CD14-positive monocyte (primary cell): ENCODE data around the gene GALNT18. TPM values are rescaled to one million over a fixed set of nuclear protein-coding genes. Genes with fewer than 3 reads are reported as not detected.

ENCODE experiments used
- DNase-seq, 3 donors: peaks; one replicate each; pipeline ENCODE4 v3.0.0-alpha.2; 2011 to 2022
- H2AFZ ChIP-seq: 2 replicates; pipeline ENCODE4 v1.6.0; 2012; ENCODE audit warnings: mild to moderate bottlenecking, low read depth, low read length, inconsistent platforms; ENCODE audit not compliant: insufficient read depth, poor library complexity, severe bottlenecking
- H3K27ac ChIP-seq, 2 donors: 1 replicate in 1 of 2; 2 replicates in 1 of 2; pipeline ENCODE4 v1.5.1; 2012 to 2013; ENCODE audit warnings: low read length in 2 of 2, control low read depth in 1 of 2, inconsistent platforms in 1 of 2, low read depth in 1 of 2, mild to moderate bottlenecking in 1 of 2
- H3K27me3 ChIP-seq, 2 donors: one replicate each; pipeline versions ENCODE4 v1.6.0 to v1.6.1; 2011 to 2013; ENCODE audit warnings: low read length in 2 of 2; ENCODE audit not compliant: control insufficient read depth in 2 of 2, insufficient read depth in 2 of 2
- H3K36me3 ChIP-seq, 2 donors: replicated peaks in 1 of 2; 1 replicate in 1 of 2; 2 replicates in 1 of 2; pipeline versions ENCODE4 v1.5.1 to v1.6.1; 2012 to 2013; ENCODE audit warnings: low read length in 2 of 2, control low read depth in 1 of 2, inconsistent platforms in 1 of 2, mild to moderate bottlenecking in 1 of 2; ENCODE audit not compliant: insufficient read depth in 2 of 2, control insufficient read depth in 1 of 2
- H3K4me1 ChIP-seq, 2 donors: 1 replicate in 1 of 2; 2 replicates in 1 of 2; pipeline versions ENCODE4 v1.5.1 to v1.6.1; 2012 to 2013; ENCODE audit warnings: low read length in 2 of 2, control low read depth in 1 of 2, inconsistent platforms in 1 of 2, mild to moderate bottlenecking in 1 of 2, moderate library complexity in 1 of 2; ENCODE audit not compliant: insufficient read depth in 2 of 2, control insufficient read depth in 1 of 2
- H3K4me2 ChIP-seq: replicated peaks from 2 replicates; pipeline ENCODE3; 2012; ENCODE audit warnings: low read length, moderate library complexity, mild to moderate bottlenecking; ENCODE audit not compliant: poor library complexity, severe bottlenecking; ENCODE audit errors: extremely low read depth
- H3K4me3 ChIP-seq, 3 experiments: fragments of 200-600 bp in 1 of 3; sonication (generic) in 1 of 3; replicated peaks in 1 of 3; 1 replicate in 2 of 3; 2 replicates in 1 of 3; pipeline ENCODE4 v1.5.1; 2011 to 2013; ENCODE audit warnings: low read length in 3 of 3, mild to moderate bottlenecking in 3 of 3, control low read depth in 2 of 3, low read depth in 2 of 3, inconsistent platforms in 1 of 3, moderate library complexity in 1 of 3
- H3K79me2 ChIP-seq: 2 replicates; pipeline ENCODE4 v1.6.0; 2012; ENCODE audit warnings: mild to moderate bottlenecking, control low read depth, inconsistent platforms, low read length, moderate library complexity; ENCODE audit not compliant: insufficient read depth
- H3K9ac ChIP-seq: 2 replicates; pipeline ENCODE4 v1.6.0; 2017; ENCODE audit warnings: low read length, mild to moderate bottlenecking; ENCODE audit not compliant: insufficient read depth, poor library complexity, severe bottlenecking
- H3K9me3 ChIP-seq, 2 donors: replicated peaks in 1 of 2; 1 replicate in 1 of 2; 2 replicates in 1 of 2; pipeline versions ENCODE4 v1.5.1 to v1.6.1; 2012 to 2013; ENCODE audit warnings: low read length in 2 of 2, control low read depth in 1 of 2; ENCODE audit not compliant: control insufficient read depth in 1 of 2, insufficient read depth in 1 of 2
- H4K20me1 ChIP-seq: 2 replicates; pipeline ENCODE4 v1.6.0; 2012; ENCODE audit warnings: mild to moderate bottlenecking, low read length, control low read depth, moderate library complexity; ENCODE audit not compliant: insufficient read depth
- H3K27ac Mint-ChIP-seq, 7 donors: one replicate each; pipeline ENCODE4 v1.8.0; 2020; ENCODE audit warnings: mild to moderate bottlenecking in 7 of 7, mixed read lengths in 7 of 7, moderate library complexity in 6 of 7, inconsistent platforms in 2 of 7
- H3K27me3 Mint-ChIP-seq, 3 donors: one replicate each; pipeline ENCODE4 v1.8.0; 2021 to 2022; ENCODE audit warnings: low read depth in 3 of 3, mild to moderate bottlenecking in 3 of 3, mixed read lengths in 3 of 3, moderate library complexity in 3 of 3, inconsistent platforms in 1 of 3
- H3K36me3 Mint-ChIP-seq, 2 donors: one replicate each; pipeline ENCODE4 v1.8.0; 2020; ENCODE audit warnings: mixed read lengths in 2 of 2, inconsistent platforms in 1 of 2, mild to moderate bottlenecking in 1 of 2
- H3K4me1 Mint-ChIP-seq: one replicate; pipeline ENCODE4 v1.8.0; 2020; ENCODE audit warnings: mild to moderate bottlenecking, mixed read lengths
- H3K4me3 Mint-ChIP-seq, 2 donors: one replicate each; pipeline ENCODE4 v1.8.0; 2020; ENCODE audit warnings: mild to moderate bottlenecking in 2 of 2, mixed read lengths in 2 of 2, moderate library complexity in 1 of 2
- H3K9me3 Mint-ChIP-seq, 7 donors: one replicate each; pipeline ENCODE4 v1.8.0; 2020 to 2022; ENCODE audit warnings: mixed read lengths in 7 of 7, mild to moderate bottlenecking in 6 of 7, moderate library complexity in 6 of 7, inconsistent platforms in 2 of 7
- WGBS: methylation state at CpG from one replicate; pipeline ENCODE4 v1.1.5; 2013; ENCODE audit warnings: missing lambda C conversion rate; ENCODE audit not compliant: insufficient coverage; 5-methylcytosine and 5-hydroxymethylcytosine counted together
- intact Hi-C, 2 donors: fragments of 100-400 bp; cut with micrococcal nuclease; formaldehyde crosslinking; loops; one replicate each; pipeline versions ENCODE4 v1.15.0 to v1.15.1; 2023
- polyA plus RNA-seq, 3 donors: library from polyadenylated mRNA; depleted of rRNA in 1 of 3; unstranded in 2 of 3; stranded (reverse) in 1 of 3; fragments of 300-500 nt in 2 of 3; fragments of >200 nt in 1 of 3; fragmentation: Illumina TruSeq in 2 of 3; gene quantifications; 1 replicate in 2 of 3; 2 replicates in 1 of 3; pipeline ENCODE4 v1.2.3, GENCODE V29; 2012 to 2021
- TF ChIP-seq, protein P1 (sequence below): fragments of 200-600 bp; IDR thresholded peaks from one replicate; pipeline ENCODE4 v1.8.0; 2022; ENCODE audit warnings: antibody characterized with exemption, mild to moderate bottlenecking

GALNT18 gene
- polyA plus RNA-seq, 3 donors, result not detected

DNA sequence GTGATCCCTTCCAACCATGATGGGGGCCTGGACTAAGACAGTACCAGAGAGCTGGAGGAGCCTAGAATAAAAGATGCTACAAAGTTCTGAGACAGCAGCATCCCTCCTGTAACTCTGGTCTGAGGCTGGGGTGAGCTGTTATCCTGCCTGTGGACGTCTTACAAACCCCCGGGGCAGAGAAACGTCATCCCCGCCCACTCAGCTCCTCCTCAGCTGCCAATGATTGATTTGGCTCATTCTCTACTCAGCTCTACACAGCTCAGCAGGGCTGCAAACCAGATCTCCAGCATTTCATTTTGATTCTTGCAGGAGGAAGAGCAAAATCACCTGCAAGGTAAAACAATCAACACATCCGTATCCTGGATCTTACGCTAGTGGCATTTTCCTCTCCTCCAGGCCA lies 324.2 kb downstream of the GALNT18 start:
- no peak overlapping the region for H3K4me2 ChIP-seq
- H3K4me1 ChIP-seq, result no peaks in the 10 kb centered on the region
- H3K36me3 ChIP-seq, result no peaks in the 10 kb centered on the region
- no peaks in the 10 kb centered on the region for H3K36me3 Mint-ChIP-seq
- TF ChIP-seq, protein P1, sequence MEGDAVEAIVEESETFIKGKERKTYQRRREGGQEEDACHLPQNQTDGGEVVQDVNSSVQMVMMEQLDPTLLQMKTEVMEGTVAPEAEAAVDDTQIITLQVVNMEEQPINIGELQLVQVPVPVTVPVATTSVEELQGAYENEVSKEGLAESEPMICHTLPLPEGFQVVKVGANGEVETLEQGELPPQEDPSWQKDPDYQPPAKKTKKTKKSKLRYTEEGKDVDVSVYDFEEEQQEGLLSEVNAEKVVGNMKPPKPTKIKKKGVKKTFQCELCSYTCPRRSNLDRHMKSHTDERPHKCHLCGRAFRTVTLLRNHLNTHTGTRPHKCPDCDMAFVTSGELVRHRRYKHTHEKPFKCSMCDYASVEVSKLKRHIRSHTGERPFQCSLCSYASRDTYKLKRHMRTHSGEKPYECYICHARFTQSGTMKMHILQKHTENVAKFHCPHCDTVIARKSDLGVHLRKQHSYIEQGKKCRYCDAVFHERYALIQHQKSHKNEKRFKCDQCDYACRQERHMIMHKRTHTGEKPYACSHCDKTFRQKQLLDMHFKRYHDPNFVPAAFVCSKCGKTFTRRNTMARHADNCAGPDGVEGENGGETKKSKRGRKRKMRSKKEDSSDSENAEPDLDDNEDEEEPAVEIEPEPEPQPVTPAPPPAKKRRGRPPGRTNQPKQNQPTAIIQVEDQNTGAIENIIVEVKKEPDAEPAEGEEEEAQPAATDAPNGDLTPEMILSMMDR, result no peak
- no peak overlapping the region for H3K4me3 ChIP-seq
- no peaks in the 10 kb centered on the region for H3K9me3 Mint-ChIP-seq
- intact Hi-C loops, result no loop called here
- peaks cover 5 to 25% (median 14%) of the 10 kb centered on the region in 3 donors for H3K27me3 Mint-ChIP-seq
- no peak overlapping the region for H3K27ac Mint-ChIP-seq
- no peak overlapping the region for H3K9ac ChIP-seq
- no peaks in the 10 kb centered on the region for H3K9me3 ChIP-seq
- H3K27ac ChIP-seq, result no peak overlapping the region
- DNase-seq, result no peak
- 82% methylated on average over 6 of the region's 6 CpGs for WGBS
- H3K27me3 ChIP-seq, result no peaks in the 10 kb centered on the region
- no peak overlapping the region for H2AFZ ChIP-seq
- H3K4me3 Mint-ChIP-seq, result no peak overlapping the region
- H3K79me2 ChIP-seq, result no peaks in the 10 kb centered on the region
- H4K20me1 ChIP-seq, result no peaks in the 10 kb centered on the region
- H3K4me1 Mint-ChIP-seq, result no peaks in the 10 kb centered on the region

DNA sequence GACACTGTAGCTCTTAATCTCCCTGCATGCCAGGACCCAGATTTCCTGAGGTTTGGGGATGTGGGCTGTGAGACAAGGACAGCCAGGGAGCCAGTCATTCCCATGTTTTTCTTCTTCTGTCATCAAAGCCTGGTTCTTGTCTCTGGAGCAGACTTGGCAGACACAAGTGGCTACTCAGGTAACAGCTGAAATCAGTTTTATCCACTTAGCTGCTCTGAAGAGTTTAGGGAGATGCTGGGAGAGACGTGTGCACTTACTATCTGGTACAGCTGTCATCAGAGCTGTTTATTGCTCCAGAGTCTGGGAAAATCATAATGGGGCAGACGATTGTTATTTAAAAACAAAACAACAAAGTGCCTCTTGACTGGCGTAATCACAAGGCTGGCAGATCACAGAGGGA lies 325.4 kb downstream of the GALNT18 start:
- intact Hi-C loops, result no loop called here
- no peaks in the 10 kb centered on the region for H3K9me3 Mint-ChIP-seq
- no peak overlapping the region for H3K4me3 Mint-ChIP-seq
- no peak overlapping the region for H3K9ac ChIP-seq
- H3K36me3 Mint-ChIP-seq, result no peaks in the 10 kb centered on the region
- H3K36me3 ChIP-seq, result no peaks in the 10 kb centered on the region
- H3K4me3 ChIP-seq, result no peak overlapping the region
- H2AFZ ChIP-seq, result no peak overlapping the region
- H3K27ac ChIP-seq, result no peak overlapping the region
- H3K27me3 Mint-ChIP-seq, result peaks cover 4 to 27% (median 12%) of the 10 kb centered on the region in 3 donors
- no peak for DNase-seq
- H4K20me1 ChIP-seq, result no peaks in the 10 kb centered on the region
- H3K4me2 ChIP-seq, result no peak overlapping the region
- H3K4me1 Mint-ChIP-seq, result no peaks in the 10 kb centered on the region
- TF ChIP-seq, protein P1, result no peak
- 96% methylated on average over 2 of the region's 3 CpGs for WGBS
- H3K4me1 ChIP-seq, result no peaks in the 10 kb centered on the region
- H3K27me3 ChIP-seq, result no peaks in the 10 kb centered on the region
- H3K79me2 ChIP-seq, result no peaks in the 10 kb centered on the region
- H3K27ac Mint-ChIP-seq, result no peak overlapping the region
- H3K9me3 ChIP-seq, result no peaks in the 10 kb centered on the region
